Caco-2 (cell line): ENCODE data around the gene CNTN1. TPM values are rescaled to one million over a fixed set of nuclear protein-coding genes. Genes with fewer than 3 reads are reported as not detected.

Experiments
- BruUV-seq: library from RNA; stranded (reverse); fragments of 400-500 nt; replicated peaks from 2 replicates; lab custom pipeline; 2021; lab: Mats Ljungman, UMichigan
- CTCF ChIA-PET: fragments of 300-600 bp; sonication (Branson Sonifier 250); formaldehyde crosslinking; loops from one replicate; lab custom pipeline; 2022; ENCODE audit warnings: antibody characterized with exemption; lab: Charles Lee
- POLR2A ChIA-PET: fragments of 300-600 bp; sonication (Branson Sonifier 250); formaldehyde crosslinking; loops from one replicate; lab custom pipeline; 2022; ENCODE audit warnings: antibody characterized with exemption; lab: Charles Lee
- DNase-seq, 2 experiments: peaks; one replicate each; pipeline versions ENCODE4 v3.0.0 to v3.0.0-alpha.2; 2020 to 2022
- H3K27me3 ChIP-seq: replicated peaks from 2 replicates; pipeline ENCODE4 v1.6.0; 2011; ENCODE audit warnings: low read length; ENCODE audit not compliant: control insufficient read depth, insufficient read depth
- H3K36me3 ChIP-seq: 2 replicates; pipeline ENCODE4 v1.5.1; 2011; ENCODE audit warnings: low read length; ENCODE audit not compliant: control insufficient read depth, insufficient read depth
- H3K4me1 ChIP-seq: fragments of 250-450 bp; sonication (Bioruptor Pico); 2 replicates; pipeline ENCODE4 v1.5.1; 2020; ENCODE audit warnings: mild to moderate bottlenecking
- H3K4me3 ChIP-seq: 2 replicates; pipeline ENCODE4 v1.5.1; 2011; ENCODE audit warnings: low read depth, mild to moderate bottlenecking, control low read depth, low read length
- H3K9me3 ChIP-seq: fragments of 250-450 bp; sonication (Bioruptor Pico); 2 replicates; pipeline ENCODE4 v1.5.1; 2020; ENCODE audit warnings: mild to moderate bottlenecking, moderate library complexity
- H3K27ac Mint-ChIP-seq: one replicate; pipeline ENCODE4 v1.8.0; 2022; ENCODE audit warnings: mixed read lengths; ENCODE audit not compliant: unreplicated experiment
- H3K27me3 Mint-ChIP-seq: one replicate; pipeline ENCODE4 v1.8.0; 2022; ENCODE audit warnings: mixed read lengths; ENCODE audit not compliant: insufficient read depth, unreplicated experiment
- H3K36me3 Mint-ChIP-seq: one replicate; pipeline ENCODE4 v1.8.0; 2022; ENCODE audit warnings: mild to moderate bottlenecking, mixed read lengths; ENCODE audit not compliant: insufficient read depth, unreplicated experiment
- H3K4me1 Mint-ChIP-seq: one replicate; pipeline ENCODE4 v1.8.0; 2022; ENCODE audit warnings: low read depth, mixed read lengths; ENCODE audit not compliant: unreplicated experiment
- H3K4me3 Mint-ChIP-seq: one replicate; pipeline ENCODE4 v1.8.0; 2022; ENCODE audit warnings: mild to moderate bottlenecking, moderate library complexity, mixed read lengths; ENCODE audit not compliant: unreplicated experiment
- H3K9me3 Mint-ChIP-seq: one replicate; pipeline ENCODE4 v1.8.0; 2022; ENCODE audit warnings: mixed read lengths; ENCODE audit not compliant: unreplicated experiment
- CTCF ChIP-seq, 2 experiments: fragments of 200-600 bp in 1 of 2; IDR thresholded peaks; 1 replicate in 1 of 2; 2 replicates in 1 of 2; pipeline versions ENCODE4 v1.5.1 to v1.8.0; 2011 to 2022; ENCODE audit warnings: antibody characterized with exemption in 1 of 2, control low read depth in 1 of 2, inconsistent platforms in 1 of 2, low read depth in 1 of 2, low read length in 1 of 2, mild to moderate bottlenecking in 1 of 2, moderate library complexity in 1 of 2; ENCODE audit not compliant: insufficient read depth in 1 of 2, severe bottlenecking in 1 of 2, unreplicated experiment in 1 of 2
- intact Hi-C: fragments of 100-400 bp; cut with micrococcal nuclease; formaldehyde crosslinking; loops from one replicate; pipeline ENCODE4 v1.10.0; 2022; ENCODE audit not compliant: unreplicated experiment
- total RNA-seq: library from RNA; stranded (reverse); gene quantifications from 2 replicates; pipeline ENCODE4 v1.2.3, GENCODE V29; 2022

Gene CNTN1
- total RNA-seq, 1 experiment from 2014 or later, result not detected

GRCh38 chr12:40903040-40903439 lies 210.8 kb downstream of the CNTN1 start:
- Mint-ChIP-seq H3K9me3 (no peaks in the 10 kb centered on the region), H3K4me3 (no peak overlapping the region), H3K4me1 (no peaks in the 10 kb centered on the region), H3K27ac (no peak overlapping the region), H3K27me3 (peaks cover 6% of the 10 kb centered on the region), H3K36me3 (no peaks in the 10 kb centered on the region)
- BruUV-seq, result no TSS peak
- Histone ChIP-seq H3K4me1 (no peaks in the 10 kb centered on the region), H3K4me3 (no peak overlapping the region), H3K36me3 (no peaks in the 10 kb centered on the region), H3K9me3 (no peaks in the 10 kb centered on the region), H3K27me3 (no peaks in the 10 kb centered on the region)
- DNase-seq, result no peak
- no peak for TF ChIP-seq CTCF (IDR thresholded peaks at IDR 0.05; ENCODE audit: insufficient read depth in 1 of 2, low read depth in 1 of 2, low read length in 1 of 2, severe bottlenecking in 1 of 2, unreplicated experiment in 1 of 2)
- intact Hi-C loops, result no loop called here
- ChIA-PET CTCF (no interaction called here), POLR2A (no interaction called here)

- H3K4me3 ChIP-seq, result no peak overlapping the region
- no peak for DNase-seq
- Mint-ChIP-seq H3K9me3 (no peaks in the 10 kb centered on the region), H3K4me3 (no peak overlapping the region), H3K27ac (no peak overlapping the region), H3K36me3 (no peaks in the 10 kb centered on the region), H3K27me3 (peaks cover 3% of the 10 kb centered on the region), H3K4me1 (no peaks in the 10 kb centered on the region)
- no peak for TF ChIP-seq CTCF (IDR thresholded peaks at IDR 0.05; ENCODE audit: insufficient read depth in 1 of 2, low read depth in 1 of 2, low read length in 1 of 2, severe bottlenecking in 1 of 2, unreplicated experiment in 1 of 2)
- ChIA-PET POLR2A (no interaction called here), CTCF (interaction anchor here (0.6 kb wide), 1 partner anchor 15 kb away, joined by 6 read pairs; no protein-coding TSS in a partner anchor)
- BruUV-seq, result no TSS peak
- no peaks in the 10 kb centered on the region for H3K27me3 ChIP-seq
- H3K36me3 ChIP-seq, result no peaks in the 10 kb centered on the region
- H3K9me3 ChIP-seq, result no peaks in the 10 kb centered on the region
- H3K4me1 ChIP-seq, result no peaks in the 10 kb centered on the region
- intact Hi-C loops, result no loop called here
Observed at GRCh38 chr12:40907115-40907527, 214.9 kb downstream of the CNTN1 start.

GRCh38 chr12:40911676-40912075 lies 219.4 kb downstream of the CNTN1 start:
- no TSS peak for BruUV-seq
- H3K27ac Mint-ChIP-seq, result no peak overlapping the region
- H3K36me3 Mint-ChIP-seq, result no peaks in the 10 kb centered on the region
- Histone ChIP-seq H3K4me3 (no peak overlapping the region), H3K27me3 (no peaks in the 10 kb centered on the region), H3K4me1 (no peaks in the 10 kb centered on the region), H3K9me3 (no peaks in the 10 kb centered on the region), H3K36me3 (no peaks in the 10 kb centered on the region)
- CTCF ChIA-PET, result no interaction called here
- POLR2A ChIA-PET, result no interaction called here
- no peak for TF ChIP-seq CTCF (IDR thresholded peaks at IDR 0.05; ENCODE audit: insufficient read depth in 1 of 2, low read depth in 1 of 2, low read length in 1 of 2, severe bottlenecking in 1 of 2, unreplicated experiment in 1 of 2)
- H3K27me3 Mint-ChIP-seq, result no peaks in the 10 kb centered on the region
- H3K4me1 Mint-ChIP-seq, result no peaks in the 10 kb centered on the region
- no peaks in the 10 kb centered on the region for H3K9me3 Mint-ChIP-seq
- H3K4me3 Mint-ChIP-seq, result no peak overlapping the region
- intact Hi-C loops, result no loop called here
- no peak for DNase-seq
